ENCODE data around the gene RBM10. TPM values are rescaled to one million over a fixed set of nuclear protein-coding genes. Genes with fewer than 3 reads are reported as not detected.

Gene RBM10
- total RNA-seq, 2 donors from 2014 or later = 24.1 to 25.2 TPM

GRCh38 chrX:47146936-47147859 lies 2.2 kb downstream of the RBM10 start:
- TF ChIP-seq CTCF (IDR thresholded peaks at IDR 0.05) = no peak
- Histone ChIP-seq H3K4me3 (peak overlapping the region; percentile 83), H3K9me3 (no peaks in the 10 kb centered on the region), H3K4me1 (ENCODE audit: control insufficient read depth in 1 of 2, low read depth in 2 of 2) (peaks cover 9 to 22% of the 10 kb centered on the region in 2 donors), H3K27me3 (replicated peaks; ENCODE audit: insufficient read depth) (no peaks in the 10 kb centered on the region), H3K36me3 (no peaks in the 10 kb centered on the region), H3K27ac (peak overlapping the region in 1 of 2 donors; percentile 96)
- ATAC-seq (ENCODE audit: insufficient number of reproducible peaks, low FRiP score, low read depth) (no peak), DNase-seq (ENCODE audit: low spot score) (no peak)

GRCh38 chrX:47148946-47149345 lies 3.9 kb downstream of the RBM10 start:
- no peaks in the 10 kb centered on the region for H3K9me3 ChIP-seq
- H3K27ac ChIP-seq = no peak overlapping the region
- DNase-seq (ENCODE audit: low spot score) (no peak), ATAC-seq (ENCODE audit: insufficient number of reproducible peaks, low FRiP score, low read depth) (no peak)
- TF ChIP-seq CTCF (IDR thresholded peaks at IDR 0.05) = no peak
- no peaks in the 10 kb centered on the region for H3K36me3 ChIP-seq
- no peak overlapping the region for H3K4me3 ChIP-seq
- no peaks in the 10 kb centered on the region for H3K27me3 ChIP-seq (replicated peaks; ENCODE audit: insufficient read depth)
- H3K4me1 ChIP-seq (ENCODE audit: control insufficient read depth in 1 of 2, low read depth in 2 of 2) = peaks cover 5 to 15% of the 10 kb centered on the region in 2 donors

GRCh38 chrX:47151435-47151834 lies 6.4 kb downstream of the RBM10 start:
- ATAC-seq (ENCODE audit: insufficient number of reproducible peaks, low FRiP score, low read depth) (no peak), DNase-seq (ENCODE audit: low spot score) (no peak)
- H3K36me3 ChIP-seq = no peaks in the 10 kb centered on the region
- H3K4me1 ChIP-seq (ENCODE audit: control insufficient read depth in 1 of 2, low read depth in 2 of 2) = peaks cover 4 to 15% of the 10 kb centered on the region in 2 donors
- no peak for TF ChIP-seq CTCF (IDR thresholded peaks at IDR 0.05)
- H3K27me3 ChIP-seq (replicated peaks; ENCODE audit: insufficient read depth) = no peaks in the 10 kb centered on the region
- H3K27ac ChIP-seq = no peak overlapping the region
- H3K9me3 ChIP-seq = no peaks in the 10 kb centered on the region
- no peak overlapping the region for H3K4me3 ChIP-seq

GRCh38 chrX:47156611-47157520 lies 11.8 kb downstream of the RBM10 start:
- no peak for DNase-seq (ENCODE audit: low spot score)

More at GRCh38 chrX:47156611-47157520, 11.8 kb downstream of the RBM10 start:
- Histone ChIP-seq H3K4me1 (ENCODE audit: control insufficient read depth in 1 of 2, low read depth in 2 of 2) (no peaks in the 10 kb centered on the region), H3K36me3 (no peaks in the 10 kb centered on the region), H3K27ac (no peak overlapping the region), H3K9me3 (no peaks in the 10 kb centered on the region), H3K27me3 (replicated peaks; ENCODE audit: insufficient read depth) (no peaks in the 10 kb centered on the region), H3K4me3 (no peak overlapping the region)
- no peak for TF ChIP-seq CTCF (IDR thresholded peaks at IDR 0.05)
- ATAC-seq (ENCODE audit: insufficient number of reproducible peaks, low FRiP score, low read depth) = no peak
